ENCODE measurements around the gene CCDC57. TPM values are rescaled to one million over a fixed set of nuclear protein-coding genes. Genes with fewer than 3 reads are reported as not detected.

The CCDC57 gene
- total RNA-seq, 2 experiments from 2014 or later = 129 to 135 TPM

GRCh38 chr17:82246365-82247181, 33.9 kb upstream of the CCDC57 start:
- ChIA-PET POLR2A (no interaction called here), CTCF (no interaction called here)
- no peak for TF ChIP-seq CTCF (IDR thresholded peaks at IDR 0.05)
- peaks cover 26% of the 10 kb centered on the region for H3K4me1 Mint-ChIP-seq (ENCODE audit: low read depth)
- peaks cover 79% of the 10 kb centered on the region for H3K36me3 Mint-ChIP-seq (ENCODE audit: low read depth)
- H3K27me3 Mint-ChIP-seq = no peaks in the 10 kb centered on the region
- H3K4me3 ChIP-seq (ENCODE audit: low read length) = no peak overlapping the region
- H3K36me3 ChIP-seq (ENCODE audit: insufficient read depth, low read length) = peaks cover 92% of the 10 kb centered on the region
- H3K27me3 ChIP-seq (ENCODE audit: control insufficient read depth in 1 of 2, insufficient read depth in 2 of 2, low read length in 2 of 2) = no peaks in the 10 kb centered on the region
- peak overlapping the region; percentile 45 for H3K4me3 Mint-ChIP-seq
- peaks cover 48% of the 10 kb centered on the region for H3K4me1 ChIP-seq (ENCODE audit: insufficient read depth, low read length)
- DNase-seq = no peak
- no peak overlapping the region for H3K27ac ChIP-seq (ENCODE audit: low read depth in 1 of 2, low read length in 2 of 2)
- peak overlapping the region; percentile 53 for H3K27ac Mint-ChIP-seq
- intact Hi-C loops (cut with DNase I, micrococcal nuclease) = no loop called here
- ATAC-seq (ENCODE audit: poor library complexity) = no peak
- H3K9me3 ChIP-seq (ENCODE audit: control insufficient read depth in 1 of 2, insufficient read depth in 1 of 2, low read length in 2 of 2) = no peaks in the 10 kb centered on the region
- no peaks in the 10 kb centered on the region for H3K9me3 Mint-ChIP-seq

GRCh38 chr17:82246040-82246364, 33.4 kb upstream of the CCDC57 start:
- peaks cover 76% of the 10 kb centered on the region for H3K36me3 Mint-ChIP-seq (ENCODE audit: low read depth)
- H3K4me1 Mint-ChIP-seq (ENCODE audit: low read depth) = peaks cover 31% of the 10 kb centered on the region

GRCh38 chr17:82245134-82246039, 32.7 kb upstream of the CCDC57 start:
- Histone ChIP-seq H3K27me3 (ENCODE audit: control insufficient read depth in 1 of 2, insufficient read depth in 2 of 2, low read length in 2 of 2) (no peaks in the 10 kb centered on the region), H3K9me3 (ENCODE audit: control insufficient read depth in 1 of 2, insufficient read depth in 1 of 2, low read length in 2 of 2) (no peaks in the 10 kb centered on the region), H3K4me3 (ENCODE audit: low read length) (no peak overlapping the region), H3K36me3 (ENCODE audit: insufficient read depth, low read length) (peaks cover 84% of the 10 kb centered on the region), H3K4me1 (ENCODE audit: insufficient read depth, low read length) (peaks cover 55% of the 10 kb centered on the region), H3K27ac (ENCODE audit: low read depth in 1 of 2, low read length in 2 of 2) (no peak overlapping the region)
- CTCF ChIA-PET = no interaction called here
- no peak for ATAC-seq (ENCODE audit: poor library complexity)
- no peak for TF ChIP-seq CTCF (IDR thresholded peaks at IDR 0.05)
- no peaks in the 10 kb centered on the region for H3K27me3 Mint-ChIP-seq
- peaks cover 76% of the 10 kb centered on the region for H3K36me3 Mint-ChIP-seq (ENCODE audit: low read depth)
- H3K9me3 Mint-ChIP-seq = no peaks in the 10 kb centered on the region
- no peak overlapping the region for H3K27ac Mint-ChIP-seq
- DNase-seq = no peak
- no peak overlapping the region for H3K4me3 Mint-ChIP-seq
- H3K4me1 Mint-ChIP-seq (ENCODE audit: low read depth) = peaks cover 36% of the 10 kb centered on the region
- intact Hi-C loops (cut with DNase I, micrococcal nuclease) = no loop called here
- POLR2A ChIA-PET = no interaction called here

More at GRCh38 chr17:82246040-82246364, 33.4 kb upstream of the CCDC57 start:
- intact Hi-C loops (cut with DNase I, micrococcal nuclease) = no loop called here
- ChIA-PET POLR2A (no interaction called here), CTCF (no interaction called here)
- DNase-seq (no peak), ATAC-seq (ENCODE audit: poor library complexity) (no peak)
- no peaks in the 10 kb centered on the region for H3K27me3 Mint-ChIP-seq
- H3K4me3 Mint-ChIP-seq = no peak overlapping the region
- Histone ChIP-seq H3K4me1 (ENCODE audit: insufficient read depth, low read length) (peaks cover 51% of the 10 kb centered on the region), H3K4me3 (ENCODE audit: low read length) (no peak overlapping the region), H3K9me3 (ENCODE audit: control insufficient read depth in 1 of 2, insufficient read depth in 1 of 2, low read length in 2 of 2) (no peaks in the 10 kb centered on the region), H3K27me3 (ENCODE audit: control insufficient read depth in 1 of 2, insufficient read depth in 2 of 2, low read length in 2 of 2) (no peaks in the 10 kb centered on the region), H3K36me3 (ENCODE audit: insufficient read depth, low read length) (peaks cover 90% of the 10 kb centered on the region), H3K27ac (ENCODE audit: low read depth in 1 of 2, low read length in 2 of 2) (no peak overlapping the region)
- no peaks in the 10 kb centered on the region for H3K9me3 Mint-ChIP-seq
- H3K27ac Mint-ChIP-seq = no peak overlapping the region
- TF ChIP-seq CTCF (IDR thresholded peaks at IDR 0.05) = no peak

Data from CD4-positive, alpha-beta T cell (primary cell).